Hepatocyte (in vitro differentiated cells): ENCODE measurements around the gene AK2.

Experiments
- CTCF ChIP-seq: fragments of 200-600 bp; sonication (generic); IDR thresholded peaks from 2 replicates; pipeline ENCODE4 v1.5.1; 2016; ENCODE audit warnings: antibody characterized with exemption, mild to moderate bottlenecking; ENCODE audit not compliant: poor library complexity
- EZH2 ChIP-seq: fragments of 200-600 bp; sonication (generic); IDR thresholded peaks from 2 replicates; pipeline ENCODE4 v1.6.1; 2016; ENCODE audit warnings: antibody characterized with exemption, mild to moderate bottlenecking, borderline replicate concordance
- EZH2phosphoT487 ChIP-seq: fragments of 200-600 bp; sonication (generic); IDR thresholded peaks from one replicate; pipeline ENCODE4 v1.6.1; 2018; ENCODE audit warnings: antibody characterized with exemption, mild to moderate bottlenecking, low read depth, moderate library complexity; ENCODE audit not compliant: unreplicated experiment, severe bottlenecking

DNA sequence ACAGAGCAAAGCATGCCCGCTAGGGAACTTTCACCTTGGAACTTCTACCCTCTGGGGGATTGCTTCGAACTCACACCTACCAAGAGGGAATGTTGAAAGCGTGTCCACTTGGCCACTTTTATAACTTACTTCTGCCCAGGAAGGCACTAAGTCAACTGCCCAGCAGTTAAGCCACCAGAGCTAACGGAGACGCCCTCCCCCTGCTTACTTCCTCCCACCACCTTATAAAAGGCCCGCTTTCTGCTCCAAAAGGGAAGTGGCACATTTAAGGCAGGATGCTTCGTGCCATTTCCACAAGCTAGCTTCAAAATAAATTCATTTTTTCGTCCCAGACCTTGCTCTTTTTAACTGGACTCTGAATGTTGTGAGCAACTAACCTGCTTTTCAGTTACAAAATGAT, 3.2 kb upstream of the AK2 start:
- TF ChIP-seq CTCF = no peak
- no peak for TF ChIP-seq EZH2
- TF ChIP-seq EZH2phosphoT487 = no peak
